HG02885 (cell line): Measurements from ENCODE around the gene DOCK9.
"Not testable (repeated sequence)": the region's sequence is repeated elsewhere in the genome, so short reads cannot be mapped to it uniquely, and the experiment has no call there.

Experiments
- ATAC-seq: cut with Tn5 transposase; IDR thresholded peaks from one replicate; pipeline ENCODE4 v1.9.1; 2021; ENCODE audit warnings: mild to moderate bottlenecking; ENCODE audit not compliant: unreplicated experiment, poor library complexity

The DOCK9 gene

DNA sequence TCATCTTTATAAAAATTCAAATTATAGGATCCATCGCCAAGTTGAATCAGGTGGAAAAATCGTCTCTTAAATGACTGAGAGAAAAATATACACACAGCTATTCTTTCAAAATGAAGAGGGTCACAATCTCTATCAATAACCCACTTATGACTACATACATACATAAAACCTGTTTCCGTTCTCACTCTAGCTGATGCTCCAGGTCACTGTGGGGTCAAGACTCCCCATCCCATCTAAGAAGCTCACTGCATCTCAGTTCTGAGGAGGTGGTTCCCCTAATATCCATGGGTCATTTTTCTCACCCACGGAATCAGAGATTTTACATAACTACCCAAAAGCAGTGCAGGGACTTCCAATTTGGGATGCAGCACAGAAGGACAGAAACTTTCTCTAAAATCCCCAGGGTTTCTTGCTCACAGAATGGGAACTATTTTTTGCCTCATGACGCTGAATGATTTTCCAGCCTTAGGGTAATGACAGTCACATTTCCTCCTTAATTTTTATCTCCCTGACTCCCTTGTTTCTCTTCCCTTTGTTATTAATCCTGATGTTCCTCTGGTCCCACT is 56.8 kb downstream of the DOCK9 start:
- ATAC-seq, result no peak

DNA sequence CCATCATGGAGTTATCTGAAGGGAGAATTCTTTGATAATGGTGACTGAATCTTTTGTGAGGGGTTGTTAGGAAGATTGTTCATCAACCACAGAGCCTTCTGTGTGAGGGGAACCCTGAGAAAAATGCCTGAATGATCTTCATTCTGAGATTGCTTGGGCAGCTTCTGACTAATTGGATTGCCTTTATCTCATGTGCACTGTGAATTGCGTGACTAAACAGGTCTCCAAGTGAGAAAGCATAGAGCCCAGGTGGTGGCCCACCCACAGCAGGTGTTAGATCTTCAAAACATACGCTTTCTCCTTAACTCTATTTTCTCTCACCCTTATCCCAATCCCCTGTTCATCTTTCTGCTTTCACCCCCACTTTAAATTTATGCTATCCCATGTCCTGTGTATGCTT is 58.3 kb downstream of the DOCK9 start:
- no peak for ATAC-seq

DNA sequence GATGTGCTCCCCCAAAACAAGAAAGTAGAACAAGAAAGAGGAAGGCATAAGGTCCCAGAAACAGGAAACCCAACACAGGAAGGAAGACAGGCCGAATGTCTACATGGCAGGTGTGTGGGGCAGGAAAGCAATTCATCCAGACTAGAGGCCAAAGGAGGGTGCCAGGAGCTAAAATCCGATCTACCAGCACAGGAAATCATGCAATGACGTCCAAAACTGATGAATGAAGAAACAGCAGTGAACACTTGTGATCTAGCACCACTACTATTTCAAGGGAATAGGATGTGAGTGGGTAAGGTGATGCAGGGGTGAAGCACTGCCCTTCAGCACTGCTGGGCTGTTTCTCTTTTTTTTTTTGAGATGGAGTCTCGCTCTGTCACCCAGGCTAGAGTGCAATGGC is 59.1 kb downstream of the DOCK9 start:
- no peak for ATAC-seq

DNA sequence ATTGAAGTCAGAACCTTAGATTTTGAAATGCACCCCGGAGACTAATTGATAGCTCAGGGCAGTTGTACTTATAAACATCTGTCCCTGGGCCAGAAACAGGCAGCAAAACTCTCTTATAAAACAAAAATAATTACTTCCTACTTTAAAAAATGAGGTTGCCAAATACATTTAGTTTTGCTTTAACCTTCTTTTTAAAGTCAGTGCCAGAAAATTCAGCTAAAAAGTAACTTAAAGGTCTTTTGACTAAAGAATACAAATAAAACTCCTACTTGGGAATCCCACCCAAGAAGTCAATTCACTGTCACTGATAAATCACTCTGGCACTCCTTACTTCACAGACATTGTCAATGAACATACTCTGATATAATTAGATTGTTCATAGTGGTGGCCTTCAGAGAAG is 60.7 kb downstream of the DOCK9 start:
- no peak for ATAC-seq

DNA sequence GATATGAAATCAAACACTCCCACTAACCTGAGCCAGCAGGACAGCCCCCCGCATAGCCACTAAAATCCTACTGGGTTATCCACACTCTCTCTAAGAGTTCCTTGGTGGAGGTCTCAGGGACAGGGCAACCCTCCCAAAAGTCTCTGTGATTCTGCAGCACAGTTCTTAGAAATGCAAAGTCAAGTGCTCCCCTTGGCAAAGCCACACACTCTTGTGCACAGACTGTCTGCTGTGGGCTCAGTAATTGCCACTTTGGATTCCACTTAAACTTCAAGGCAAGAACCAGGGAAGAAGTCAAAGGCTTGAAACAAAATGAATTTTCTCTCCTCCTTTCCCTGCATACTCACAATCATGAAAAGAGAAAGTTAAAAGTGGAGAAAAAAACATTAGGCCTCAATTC is 61.5 kb downstream of the DOCK9 start:
- ATAC-seq, result no peak

DNA sequence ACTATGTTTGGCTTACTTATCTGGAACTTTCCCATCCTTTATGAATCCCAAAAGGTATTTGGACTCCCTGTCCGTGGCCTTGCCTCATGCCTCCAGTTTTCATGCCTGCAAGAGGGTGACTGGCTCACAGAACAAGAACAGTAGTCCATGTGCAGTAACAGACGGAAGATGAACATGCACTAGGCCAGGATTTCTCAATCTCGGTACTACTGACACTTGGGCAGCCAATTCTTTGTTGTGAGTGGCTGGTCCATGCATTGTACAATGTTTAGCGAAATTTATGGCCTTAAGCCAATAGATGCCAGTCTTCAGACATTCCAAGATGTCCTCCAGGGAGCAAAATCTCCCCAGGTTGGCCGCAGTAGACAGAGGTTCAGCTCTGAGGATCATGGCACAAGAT is 61.9 kb downstream of the DOCK9 start:
- no peak for ATAC-seq

DNA sequence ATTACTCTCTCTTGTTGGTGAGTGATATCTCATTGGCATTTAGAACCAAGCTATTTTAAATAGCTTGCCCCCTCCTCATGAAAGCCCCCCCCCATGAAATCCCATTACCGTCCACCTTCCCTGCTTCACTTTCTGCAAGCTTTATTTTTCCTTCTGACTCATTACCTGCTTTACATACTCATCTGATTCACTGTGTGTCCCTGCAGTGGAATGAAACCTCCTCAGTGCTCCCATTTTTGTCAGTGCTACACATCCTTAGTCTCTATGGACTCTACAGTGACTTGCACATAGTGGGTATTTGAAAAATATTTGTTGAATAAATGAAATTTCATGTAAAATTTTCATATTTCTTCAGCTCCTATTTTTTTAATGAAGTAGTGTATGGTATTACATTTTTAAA is 62.3 kb downstream of the DOCK9 start:
- ATAC-seq, result no peak

DNA sequence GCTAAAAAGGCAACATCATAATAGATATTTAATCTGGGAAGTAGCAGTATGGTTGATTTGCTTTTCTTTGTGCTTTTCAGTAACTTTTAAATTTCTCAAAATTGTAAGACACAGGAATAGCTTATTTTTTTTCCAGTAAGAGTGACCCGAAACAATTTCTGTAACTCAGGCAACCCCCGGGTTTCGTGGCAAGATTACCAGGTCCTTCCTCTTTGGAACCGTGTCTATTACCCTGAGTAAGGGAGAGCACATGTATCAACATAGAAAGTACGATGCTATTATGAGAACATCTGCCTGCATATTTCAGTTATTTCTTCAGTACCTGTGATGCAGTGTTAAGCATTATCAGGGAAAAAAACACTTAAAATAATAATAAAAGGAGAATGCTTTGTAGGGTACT is 64.1 kb downstream of the DOCK9 start:
- ATAC-seq, result no peak

DNA sequence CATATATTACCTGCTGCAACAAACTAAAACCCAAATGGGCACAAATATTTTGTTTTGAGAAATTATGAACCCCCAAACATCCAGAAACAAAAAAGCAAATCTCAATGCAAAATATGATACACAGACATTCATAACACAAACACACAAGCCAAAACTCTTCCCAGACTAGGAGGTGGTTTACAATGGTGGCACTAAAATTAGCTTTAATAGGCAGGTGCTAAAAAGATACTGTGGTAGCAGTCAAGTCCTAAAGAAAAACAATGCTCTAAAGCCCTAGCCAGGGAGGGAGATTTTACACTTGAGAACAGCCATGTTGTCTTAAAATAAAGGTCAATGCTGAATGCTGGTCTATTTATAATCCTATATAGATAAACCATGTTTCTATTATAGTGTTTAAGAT is 65.0 kb downstream of the DOCK9 start:
- no peak for ATAC-seq

DNA sequence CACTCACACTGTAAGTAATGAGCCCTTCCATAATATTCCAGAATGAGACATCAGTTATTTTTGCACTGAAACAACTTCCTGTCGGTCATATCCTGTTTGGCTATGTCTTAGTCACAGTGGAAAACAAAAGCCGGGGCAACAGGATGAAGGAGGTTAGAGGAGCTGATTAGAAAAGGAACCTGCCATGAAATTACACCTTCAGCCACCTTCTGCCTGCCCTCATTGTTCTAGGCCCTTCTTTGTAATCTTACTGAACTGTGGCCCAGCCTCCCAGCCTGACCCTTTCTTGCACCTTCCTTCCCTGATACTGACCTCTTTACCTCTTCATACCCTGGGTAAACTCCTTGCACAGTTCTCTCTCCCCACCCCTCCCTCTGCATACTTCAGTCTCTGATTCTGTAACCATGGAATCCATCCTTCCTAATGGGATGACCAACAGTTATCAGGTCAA is 67.3 kb downstream of the DOCK9 start:
- ATAC-seq, result no peak

DNA sequence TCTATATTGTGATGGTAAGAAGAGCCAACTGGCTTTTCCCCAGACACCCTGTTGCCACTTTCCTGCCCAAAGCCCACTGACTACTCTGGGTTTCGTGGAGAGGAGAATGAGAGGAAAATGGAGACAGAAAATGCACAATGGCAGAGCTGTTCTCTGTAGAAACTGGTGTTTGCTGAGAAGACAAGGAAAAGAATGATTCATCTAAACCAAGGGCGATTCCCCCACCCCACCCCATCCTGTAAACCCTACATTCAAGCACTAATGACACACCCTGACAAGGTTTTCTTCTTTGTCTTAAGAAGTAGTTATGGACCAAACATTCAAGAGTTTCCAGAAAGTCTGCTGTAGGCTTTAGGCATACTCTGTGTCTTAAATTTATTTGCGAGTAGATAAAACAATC is 68.8 kb downstream of the DOCK9 start:
- no peak for ATAC-seq

DNA sequence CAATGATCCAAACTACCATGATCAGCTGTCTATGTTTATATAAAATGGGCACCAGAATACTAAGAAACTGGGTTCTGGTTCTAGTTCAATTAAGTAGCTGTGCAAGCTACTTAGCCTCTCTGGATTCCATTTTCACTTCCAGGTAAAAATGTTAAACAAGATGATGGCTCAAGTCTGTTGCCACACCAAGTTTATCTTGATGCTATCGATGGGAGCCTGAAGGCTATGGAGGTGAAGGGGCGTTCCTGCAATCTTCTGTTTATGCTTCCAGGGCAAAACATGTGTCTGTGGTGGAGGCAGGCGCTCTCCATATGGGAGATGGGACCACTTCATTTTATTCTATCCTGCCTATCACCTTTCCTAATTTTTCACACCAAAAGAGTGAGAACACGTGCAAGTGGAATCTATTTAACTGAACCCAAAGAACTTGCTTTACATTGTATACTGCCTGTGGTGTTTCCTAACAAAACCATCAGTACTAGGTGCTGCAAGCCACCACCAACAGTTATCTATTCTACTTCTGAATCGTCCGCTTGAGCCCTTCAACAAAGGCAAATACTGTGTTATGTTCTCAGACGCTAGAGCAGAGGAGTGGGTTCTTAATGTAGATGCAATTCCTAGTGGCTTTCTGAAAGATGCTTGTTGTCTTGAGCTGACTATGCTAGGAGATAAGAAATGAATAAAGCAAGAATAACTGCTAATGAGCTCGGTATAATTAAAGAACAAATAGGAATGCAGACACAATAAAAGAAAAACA is 70.9 kb downstream of the DOCK9 start:
- ATAC-seq, result no peak

DNA sequence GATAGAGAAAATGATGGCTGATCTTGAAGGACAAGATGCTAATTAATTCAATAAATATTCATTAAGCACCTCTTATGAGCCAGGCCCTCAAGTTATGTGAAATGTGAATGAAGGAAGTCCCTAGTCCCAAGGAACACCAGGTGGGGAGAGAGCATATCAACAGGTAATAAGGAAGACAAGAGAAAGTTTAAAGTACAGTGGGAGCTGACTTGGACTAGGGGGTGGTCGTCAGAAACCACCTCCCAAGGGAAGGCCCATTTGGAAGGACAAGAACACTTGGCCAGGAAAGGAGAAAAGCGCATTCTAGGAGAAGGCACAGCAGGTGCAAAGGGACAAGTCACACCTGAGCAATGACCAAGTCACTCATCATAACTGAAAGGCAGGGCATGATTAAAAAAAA is 72.7 kb downstream of the DOCK9 start:
- ATAC-seq, result no peak

DNA sequence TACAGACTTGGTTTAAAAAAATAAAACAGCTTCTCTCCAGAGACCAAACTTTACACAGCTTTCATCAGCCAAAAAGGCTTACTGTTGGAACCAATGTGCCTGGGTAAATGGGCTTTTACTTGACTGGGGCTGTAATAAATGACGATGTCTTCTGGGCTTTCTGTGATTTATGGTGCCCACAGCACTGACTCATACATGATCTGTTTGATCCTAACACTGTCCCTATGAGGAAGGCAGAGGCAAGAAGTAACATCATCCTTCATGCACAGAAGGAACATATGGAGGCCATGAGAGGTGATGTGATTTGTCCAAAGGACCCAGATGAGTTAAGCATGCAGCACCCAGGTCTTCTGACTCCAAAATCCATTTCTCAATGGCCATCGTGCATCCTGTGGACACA is 77.4 kb downstream of the DOCK9 start:
- no peak for ATAC-seq

DNA sequence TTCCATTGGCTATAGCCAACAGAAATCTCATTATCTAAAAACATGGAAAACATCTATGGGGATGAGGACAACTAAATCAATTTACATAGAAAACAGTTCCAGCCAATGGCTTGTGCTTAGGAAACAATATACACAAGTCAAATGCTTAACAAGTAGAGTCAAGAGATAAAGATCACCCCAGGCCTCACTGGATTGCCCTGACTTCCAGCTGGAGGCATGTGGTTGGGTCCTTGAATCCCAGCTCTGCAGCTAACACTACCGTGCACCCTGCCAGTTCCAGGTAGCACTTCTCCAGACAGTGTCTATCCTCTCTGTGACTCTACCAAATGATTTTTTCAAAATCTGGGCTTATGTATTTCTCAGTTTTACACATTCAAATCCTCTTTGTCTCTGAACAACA is 80.2 kb downstream of the DOCK9 start:
- ATAC-seq, result no peak

DNA sequence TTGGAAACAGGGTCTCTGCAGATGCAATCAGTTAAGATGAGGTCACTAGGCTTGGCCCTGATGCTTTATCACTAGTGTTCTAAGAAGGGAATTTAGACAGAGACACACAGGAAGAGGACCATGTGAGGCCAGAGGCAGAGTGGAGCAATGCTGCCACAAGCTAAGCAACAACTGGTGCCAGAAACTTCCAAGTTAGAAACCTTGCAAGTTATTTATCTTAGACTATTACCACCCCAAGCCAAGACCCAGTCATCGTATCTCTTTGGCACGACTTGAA is 81.1 kb downstream of the DOCK9 start:
- ATAC-seq, result no peak

DNA sequence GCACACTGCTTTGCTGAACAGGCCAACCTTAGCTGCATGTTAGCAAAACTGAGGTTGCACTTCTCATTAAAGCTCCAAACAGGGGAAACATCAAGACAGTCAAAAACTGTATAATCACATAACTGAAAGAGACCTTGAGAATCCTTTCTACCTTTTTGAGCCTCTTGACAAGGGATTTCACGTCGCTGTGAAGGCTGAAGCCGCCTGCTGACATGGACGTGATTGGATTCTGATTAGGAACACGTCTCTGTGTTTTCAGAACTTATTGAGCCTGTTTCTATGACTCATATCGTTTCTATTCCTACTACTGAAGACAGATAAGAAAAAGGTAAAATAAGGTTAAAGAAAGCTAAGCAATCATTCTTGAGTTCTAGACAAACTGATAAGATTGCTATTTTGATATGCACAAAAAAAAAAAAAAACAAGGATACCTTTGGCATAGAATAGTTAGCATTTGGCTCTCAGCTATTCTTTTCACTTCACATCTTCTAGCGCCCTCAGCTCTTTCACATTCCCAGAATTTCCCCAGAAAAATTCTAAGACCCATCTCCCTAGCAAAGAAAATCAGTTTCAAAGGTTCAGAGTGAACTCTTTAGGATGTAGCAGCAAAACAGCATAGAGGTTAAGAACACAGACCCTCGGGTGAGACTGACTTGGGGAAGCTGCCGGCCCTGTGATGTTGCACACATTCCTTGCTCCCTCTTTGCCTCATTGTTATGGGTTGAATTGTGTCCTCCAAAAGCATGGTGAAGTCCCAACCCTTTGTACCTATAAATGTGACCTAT is 81.6 kb downstream of the DOCK9 start:
- ATAC-seq, result no peak

DNA sequence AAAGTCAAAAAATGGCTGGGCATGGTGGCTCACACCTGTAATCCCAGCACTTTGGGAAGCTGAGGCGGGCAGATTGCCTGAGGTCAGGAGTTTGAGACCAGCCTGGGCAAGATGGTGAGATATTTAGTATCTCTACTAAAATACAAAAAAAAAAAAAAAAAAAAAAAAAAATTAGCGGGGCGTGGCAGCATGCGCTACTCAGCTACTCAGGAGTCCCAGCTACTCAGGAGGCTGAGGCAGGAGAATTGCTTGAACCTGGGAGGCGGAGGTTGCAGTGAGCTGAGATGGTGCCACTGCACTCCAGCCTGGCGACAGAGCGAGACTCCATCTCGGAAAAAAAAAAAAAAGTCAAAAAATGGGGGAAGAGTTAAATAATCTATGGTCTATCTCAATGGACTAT is 83.0 kb downstream of the DOCK9 start:
- ATAC-seq, result not testable (repeated sequence)

DNA sequence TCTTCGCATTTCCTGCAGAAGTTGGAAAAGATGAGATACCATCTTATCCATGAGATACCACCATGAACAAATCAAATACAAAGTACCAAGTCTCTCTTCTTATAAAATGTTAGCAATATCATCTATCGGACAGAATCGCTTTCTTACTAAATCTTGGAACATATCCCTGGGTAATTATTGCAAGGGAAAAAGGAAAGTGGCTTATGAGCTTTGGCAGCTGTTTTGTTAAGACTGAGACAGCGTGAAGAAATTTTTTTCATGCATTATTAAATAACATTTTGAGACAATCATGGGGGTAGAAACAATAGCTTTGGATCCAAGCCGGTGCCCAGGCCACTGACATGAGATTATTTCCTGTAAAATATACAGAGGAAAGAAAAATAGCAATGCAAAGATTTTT is 84.5 kb downstream of the DOCK9 start:
- ATAC-seq, result no peak

DNA sequence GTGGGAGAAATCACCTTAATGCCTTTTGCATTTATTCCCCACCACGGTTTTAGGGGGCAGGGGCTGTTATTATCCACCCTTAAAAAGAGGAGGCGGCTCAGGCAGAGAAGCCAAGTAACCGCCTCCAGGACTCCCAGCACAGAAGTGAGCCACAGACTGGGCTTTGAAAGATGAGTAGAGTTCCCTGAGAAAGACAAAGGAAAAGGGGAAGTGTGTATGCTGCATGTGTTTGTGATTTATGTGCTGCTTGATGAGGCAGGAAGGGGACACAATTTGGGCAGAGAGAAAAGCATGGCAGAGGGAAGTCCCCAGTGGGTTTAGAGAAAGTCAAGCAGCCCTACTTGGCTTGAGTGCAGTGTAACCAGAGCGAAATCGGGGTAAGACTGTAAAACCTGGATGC is 85.0 kb downstream of the DOCK9 start:
- no peak for ATAC-seq

DNA sequence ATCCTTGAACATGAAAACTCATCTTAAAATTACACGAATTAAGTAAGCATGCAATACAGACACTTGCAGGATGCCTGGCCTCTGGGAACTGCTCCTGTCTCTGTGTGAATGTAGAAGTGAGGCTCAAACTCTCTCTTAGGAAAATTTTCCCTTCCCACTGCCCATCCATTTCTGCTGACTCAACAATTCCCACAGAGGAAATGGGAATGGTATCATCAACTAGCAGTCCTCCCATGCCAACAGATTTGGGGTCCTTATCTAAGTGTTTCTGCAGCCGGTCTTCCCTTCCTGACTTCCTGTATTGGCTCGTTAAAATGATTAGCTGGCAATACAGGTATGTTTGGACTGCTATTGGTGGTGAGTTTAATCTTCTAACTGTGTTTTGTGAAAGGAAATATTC is 85.8 kb downstream of the DOCK9 start:
- ATAC-seq, result no peak

DNA sequence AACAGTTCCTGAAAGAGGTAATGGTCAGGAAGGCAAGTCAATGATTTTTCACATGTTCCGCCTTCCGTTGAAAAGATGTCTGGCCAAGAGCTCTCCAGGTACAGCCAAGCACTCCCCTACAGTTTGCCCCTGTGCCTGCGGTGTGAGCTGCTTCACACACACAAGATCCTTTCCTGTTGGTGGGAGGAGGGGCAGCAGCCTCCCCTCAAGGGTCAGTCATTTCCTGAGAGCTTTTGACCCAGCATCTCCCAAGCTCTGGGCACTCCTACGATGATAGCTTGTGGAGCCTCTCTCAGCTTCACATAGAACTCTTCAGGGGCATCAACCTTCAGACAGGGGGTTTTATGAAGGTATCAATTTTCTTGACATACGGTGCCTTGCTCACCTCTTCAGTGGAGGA is 86.9 kb downstream of the DOCK9 start:
- no peak for ATAC-seq
